Measurements from ENCODE around the gene PLGLB1.
"Not testable (repeated sequence)": the region's sequence is repeated elsewhere in the genome, so short reads cannot be mapped to it uniquely, and the experiment has no call there.

Gene PLGLB1

GRCh38 chr2:87041321-87041978 lies 19.8 kb upstream of the PLGLB1 start:
- not testable (repeated sequence) for H3K9me3 ChIP-seq (ENCODE audit: insufficient read depth, low read length); H2AFZ ChIP-seq (ENCODE audit: low read depth, low read length, severe bottlenecking); H3F3A ChIP-seq (ENCODE audit: insufficient read depth); H3K4me2 ChIP-seq (ENCODE audit: low read depth, low read length, poor library complexity, severe bottlenecking); H3K79me2 ChIP-seq (ENCODE audit: insufficient read depth, low read length); H3K9ac ChIP-seq (ENCODE audit: low read length); H3K27me3 ChIP-seq (ENCODE audit: low read length); H3K4me3 ChIP-seq (ENCODE audit: insufficient read depth, low read length, poor library complexity, severe bottlenecking); H3K9me2 ChIP-seq (replicated peaks; ENCODE audit: insufficient read depth, low read length); H3K27ac ChIP-seq (ENCODE audit: low read depth, low read length); H3K36me3 ChIP-seq (ENCODE audit: low read length); H4K20me1 ChIP-seq (ENCODE audit: low read depth, low read length)

DNA sequence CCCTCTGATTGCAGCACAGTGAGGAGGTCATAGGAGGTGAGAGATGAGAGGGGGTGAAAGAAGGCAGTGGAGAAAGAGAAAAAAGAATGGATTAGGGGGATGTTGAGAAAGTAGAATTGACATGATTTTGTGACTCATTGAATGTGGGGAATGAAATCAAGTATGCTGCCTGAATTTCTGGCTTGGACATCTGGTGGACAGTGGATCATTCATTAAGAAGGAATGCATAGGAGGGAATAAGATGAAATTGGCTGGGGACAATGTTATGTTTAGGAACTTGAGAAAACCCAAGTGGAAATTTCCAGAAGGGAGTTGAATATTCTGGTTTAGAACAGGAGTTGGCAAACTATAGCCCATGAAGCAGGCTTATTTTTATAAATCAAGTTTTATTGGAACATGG lies 7.0 kb upstream of the PLGLB1 start:
- not testable (repeated sequence) for H3K79me2 ChIP-seq (ENCODE audit: insufficient read depth, low read length); H2AFZ ChIP-seq (ENCODE audit: low read depth, low read length, severe bottlenecking); H3K4me3 ChIP-seq (ENCODE audit: insufficient read depth, low read length, poor library complexity, severe bottlenecking); H3K9ac ChIP-seq (ENCODE audit: low read length); H3K27me3 ChIP-seq (ENCODE audit: low read length); H3K27ac ChIP-seq (ENCODE audit: low read depth, low read length); H3K4me2 ChIP-seq (ENCODE audit: low read depth, low read length, poor library complexity, severe bottlenecking); H4K20me1 ChIP-seq (ENCODE audit: low read depth, low read length); H3K9me3 ChIP-seq (ENCODE audit: insufficient read depth, low read length); H3K36me3 ChIP-seq (ENCODE audit: low read length); H3F3A ChIP-seq (ENCODE audit: insufficient read depth); H3K9me2 ChIP-seq (replicated peaks; ENCODE audit: insufficient read depth, low read length)

- H4K20me1 ChIP-seq (ENCODE audit: low read depth, low read length); H3K9me2 ChIP-seq (replicated peaks; ENCODE audit: insufficient read depth, low read length); H3K36me3 ChIP-seq (ENCODE audit: low read length); H3K9me3 ChIP-seq (ENCODE audit: insufficient read depth, low read length); H3K79me2 ChIP-seq (ENCODE audit: insufficient read depth, low read length); H2AFZ ChIP-seq (ENCODE audit: low read depth, low read length, severe bottlenecking); H3K9ac ChIP-seq (ENCODE audit: low read length); H3K4me2 ChIP-seq (ENCODE audit: low read depth, low read length, poor library complexity, severe bottlenecking); H3F3A ChIP-seq (ENCODE audit: insufficient read depth); H3K27ac ChIP-seq (ENCODE audit: low read depth, low read length); H3K27me3 ChIP-seq (ENCODE audit: low read length); H3K4me3 ChIP-seq (ENCODE audit: insufficient read depth, low read length, poor library complexity, severe bottlenecking): not testable (repeated sequence)
These were observed 5.2 kb upstream of the PLGLB1 start for GRCh38 chr2:87026816-87027215.

- H3K9ac ChIP-seq (ENCODE audit: low read length); H4K20me1 ChIP-seq (ENCODE audit: low read depth, low read length); H3F3A ChIP-seq (ENCODE audit: insufficient read depth); H3K27ac ChIP-seq (ENCODE audit: low read depth, low read length); H3K9me2 ChIP-seq (replicated peaks; ENCODE audit: insufficient read depth, low read length); H3K4me2 ChIP-seq (ENCODE audit: low read depth, low read length, poor library complexity, severe bottlenecking); H3K79me2 ChIP-seq (ENCODE audit: insufficient read depth, low read length); H3K4me3 ChIP-seq (ENCODE audit: insufficient read depth, low read length, poor library complexity, severe bottlenecking); H3K36me3 ChIP-seq (ENCODE audit: low read length); H2AFZ ChIP-seq (ENCODE audit: low read depth, low read length, severe bottlenecking); H3K27me3 ChIP-seq (ENCODE audit: low read length); H3K9me3 ChIP-seq (ENCODE audit: insufficient read depth, low read length): not testable (repeated sequence)
These were observed 4.3 kb upstream of the PLGLB1 start for GRCh38 chr2:87025927-87026326.

GRCh38 chr2:87023988-87024615 lies 2.5 kb upstream of the PLGLB1 start:
- not testable (repeated sequence) for H3K9me3 ChIP-seq (ENCODE audit: insufficient read depth, low read length); H4K20me1 ChIP-seq (ENCODE audit: low read depth, low read length); H3K9ac ChIP-seq (ENCODE audit: low read length); H3K4me2 ChIP-seq (ENCODE audit: low read depth, low read length, poor library complexity, severe bottlenecking); H3K4me3 ChIP-seq (ENCODE audit: insufficient read depth, low read length, poor library complexity, severe bottlenecking); H3K9me2 ChIP-seq (replicated peaks; ENCODE audit: insufficient read depth, low read length); H3K36me3 ChIP-seq (ENCODE audit: low read length); H3F3A ChIP-seq (ENCODE audit: insufficient read depth); H2AFZ ChIP-seq (ENCODE audit: low read depth, low read length, severe bottlenecking); H3K79me2 ChIP-seq (ENCODE audit: insufficient read depth, low read length); H3K27ac ChIP-seq (ENCODE audit: low read depth, low read length); H3K27me3 ChIP-seq (ENCODE audit: low read length)

DNA sequence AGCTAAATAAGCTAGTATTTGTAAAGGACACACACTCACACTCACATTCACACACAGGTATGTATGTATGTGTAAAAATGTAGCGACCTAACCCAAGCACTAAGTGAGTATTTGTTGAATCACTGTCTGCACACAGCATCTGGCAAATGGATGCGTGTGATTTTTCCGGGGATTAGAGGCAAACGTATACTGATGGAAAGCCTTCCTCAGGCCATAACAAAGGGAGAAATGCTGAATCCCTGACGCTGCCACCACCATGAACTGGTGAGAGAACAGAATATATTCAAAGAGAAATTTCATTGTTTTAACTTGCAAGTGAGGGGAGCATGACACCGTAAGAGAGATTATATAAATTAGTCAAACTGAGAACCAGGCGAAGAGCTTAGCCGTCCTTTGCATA lies 601 bp downstream of the PLGLB1 start:
- not testable (repeated sequence) for H3K79me2 ChIP-seq (ENCODE audit: insufficient read depth, low read length); H4K20me1 ChIP-seq (ENCODE audit: low read depth, low read length); H3K27ac ChIP-seq (ENCODE audit: low read depth, low read length); H3K4me3 ChIP-seq (ENCODE audit: insufficient read depth, low read length, poor library complexity, severe bottlenecking); H3K9me2 ChIP-seq (replicated peaks; ENCODE audit: insufficient read depth, low read length); H3K27me3 ChIP-seq (ENCODE audit: low read length); H3F3A ChIP-seq (ENCODE audit: insufficient read depth); H2AFZ ChIP-seq (ENCODE audit: low read depth, low read length, severe bottlenecking); H3K9ac ChIP-seq (ENCODE audit: low read length); H3K9me3 ChIP-seq (ENCODE audit: insufficient read depth, low read length); H3K36me3 ChIP-seq (ENCODE audit: low read length); H3K4me2 ChIP-seq (ENCODE audit: low read depth, low read length, poor library complexity, severe bottlenecking)

- not testable (repeated sequence) for H3F3A ChIP-seq (ENCODE audit: insufficient read depth); H3K79me2 ChIP-seq (ENCODE audit: insufficient read depth, low read length); H3K27me3 ChIP-seq (ENCODE audit: low read length); H3K9me3 ChIP-seq (ENCODE audit: insufficient read depth, low read length); H4K20me1 ChIP-seq (ENCODE audit: low read depth, low read length); H3K9ac ChIP-seq (ENCODE audit: low read length); H3K4me3 ChIP-seq (ENCODE audit: insufficient read depth, low read length, poor library complexity, severe bottlenecking); H2AFZ ChIP-seq (ENCODE audit: low read depth, low read length, severe bottlenecking); H3K27ac ChIP-seq (ENCODE audit: low read depth, low read length); H3K4me2 ChIP-seq (ENCODE audit: low read depth, low read length, poor library complexity, severe bottlenecking); H3K9me2 ChIP-seq (replicated peaks; ENCODE audit: insufficient read depth, low read length); H3K36me3 ChIP-seq (ENCODE audit: low read length)
These were observed 2.6 kb downstream of the PLGLB1 start for GRCh38 chr2:87019053-87019452.

- H3K27me3 ChIP-seq (ENCODE audit: low read length); H3K4me2 ChIP-seq (ENCODE audit: low read depth, low read length, poor library complexity, severe bottlenecking); H4K20me1 ChIP-seq (ENCODE audit: low read depth, low read length); H3K27ac ChIP-seq (ENCODE audit: low read depth, low read length); H3K9ac ChIP-seq (ENCODE audit: low read length); H3F3A ChIP-seq (ENCODE audit: insufficient read depth); H3K9me3 ChIP-seq (ENCODE audit: insufficient read depth, low read length); H3K36me3 ChIP-seq (ENCODE audit: low read length); H3K9me2 ChIP-seq (replicated peaks; ENCODE audit: insufficient read depth, low read length); H3K79me2 ChIP-seq (ENCODE audit: insufficient read depth, low read length); H3K4me3 ChIP-seq (ENCODE audit: insufficient read depth, low read length, poor library complexity, severe bottlenecking); H2AFZ ChIP-seq (ENCODE audit: low read depth, low read length, severe bottlenecking): not testable (repeated sequence)
These were observed 7.0 kb downstream of the PLGLB1 start for GRCh38 chr2:87014489-87015169.

Data from SU-DHL-6 (cell line).